Activated CD8-positive, alpha-beta memory T cell treated with anti-CD3 and anti-CD28 coated beads, Interleukin-2, amount 50 U/mL, for 48 hours (primary cell): ENCODE data around the gene NSUN4.
A peak's percentile ranks its signal among the peaks of the same experiment; 100 is the strongest.
"Not testable (repeated sequence)": the region's sequence is repeated elsewhere in the genome, so short reads cannot be mapped to it uniquely, and the experiment has no call there.

ENCODE experiments used
- DNase-seq: peaks from one replicate; pipeline ENCODE4 v3.0.0-alpha.2; 2020

The NSUN4 gene

GRCh38 chr1:46340404-46341221 lies at the start of gene NSUN4:
TSS of gene NSUN4 (plus strand) at chr1:46340807. CDS start at chr1:46340827, 20 bp downstream.
- DNase-seq, result peak; percentile 89

GRCh38 chr1:46295306-46295705 lies 45.3 kb upstream of the NSUN4 start:
- DNase-seq, result no peak

DNA sequence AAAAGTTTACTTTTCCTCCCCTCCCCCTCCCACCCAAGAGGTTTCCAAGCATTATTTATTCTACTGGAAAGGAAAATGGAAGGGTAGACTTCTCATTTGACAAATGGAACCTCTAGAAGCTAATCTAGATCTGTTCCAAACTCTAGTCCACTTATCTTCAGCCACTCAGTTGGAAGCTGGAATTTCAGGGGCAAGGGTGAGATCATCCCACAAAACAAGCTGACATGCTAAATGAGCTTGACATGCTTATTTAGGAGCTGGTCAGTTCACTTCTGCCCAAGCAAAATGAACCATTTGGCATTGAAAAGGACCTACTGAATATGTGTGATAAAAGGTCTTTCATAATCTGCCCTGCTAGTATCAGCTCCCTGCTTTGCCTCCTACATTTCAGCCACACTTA lies 42.2 kb upstream of the NSUN4 start:
- DNase-seq, result no peak

DNA sequence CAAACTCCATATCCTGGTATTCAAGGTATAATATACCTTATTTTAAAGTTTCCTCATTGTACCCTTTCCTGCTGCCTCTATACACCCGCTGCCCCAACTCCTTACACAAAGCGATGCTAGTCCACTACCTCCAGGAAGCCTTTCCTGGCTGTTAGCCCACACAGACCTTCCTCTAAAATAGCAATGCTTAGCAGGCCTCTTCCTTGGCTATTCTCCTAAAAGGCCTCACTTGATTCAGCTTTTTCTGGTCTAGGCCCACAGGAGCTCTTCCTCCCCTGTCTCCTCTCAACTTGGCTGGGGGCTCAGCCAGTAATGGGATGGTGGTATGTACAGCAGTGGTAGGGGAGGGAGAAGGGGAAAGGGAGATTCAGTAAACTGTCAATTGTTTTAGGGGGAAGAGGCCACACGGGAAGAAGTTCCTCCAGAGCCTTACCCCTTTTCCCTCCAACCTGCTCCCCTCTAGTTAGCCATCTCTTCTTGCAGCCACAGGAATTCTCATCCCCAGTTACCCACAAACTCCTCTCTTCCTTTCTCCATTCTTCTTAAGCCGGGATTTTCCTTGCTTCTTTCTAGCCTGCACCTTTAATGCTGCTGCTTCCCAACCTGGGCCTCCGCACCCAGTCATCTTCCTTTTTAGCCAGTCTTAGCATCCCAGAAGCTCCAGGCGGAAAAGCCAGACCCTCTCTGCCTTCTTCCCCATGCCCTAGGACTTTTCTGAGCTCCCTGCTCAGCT lies 39.8 kb upstream of the NSUN4 start:
- no peak for DNase-seq

- DNase-seq, result no peak
Observed at GRCh38 chr1:46301406-46301807, 39.2 kb upstream of the NSUN4 start.

GRCh38 chr1:46301808-46302640 lies 38.6 kb upstream of the NSUN4 start:
- peak; percentile 82 for DNase-seq

GRCh38 chr1:46302641-46303037 lies 38.0 kb upstream of the NSUN4 start:
- DNase-seq, result peak; percentile 76

- DNase-seq, result peak; percentile 95
Observed at GRCh38 chr1:46303038-46303871, 37.4 kb upstream of the NSUN4 start, which contains the start of the genes LRRC41 and UQCRH. TSS of gene LRRC41 (minus strand) at chr1:46303616. CDS start at chr1:46303322, 294 bp downstream. TSS of gene UQCRH (plus strand) at chr1:46303698. CDS start at chr1:46303767, 69 bp downstream.

DNA sequence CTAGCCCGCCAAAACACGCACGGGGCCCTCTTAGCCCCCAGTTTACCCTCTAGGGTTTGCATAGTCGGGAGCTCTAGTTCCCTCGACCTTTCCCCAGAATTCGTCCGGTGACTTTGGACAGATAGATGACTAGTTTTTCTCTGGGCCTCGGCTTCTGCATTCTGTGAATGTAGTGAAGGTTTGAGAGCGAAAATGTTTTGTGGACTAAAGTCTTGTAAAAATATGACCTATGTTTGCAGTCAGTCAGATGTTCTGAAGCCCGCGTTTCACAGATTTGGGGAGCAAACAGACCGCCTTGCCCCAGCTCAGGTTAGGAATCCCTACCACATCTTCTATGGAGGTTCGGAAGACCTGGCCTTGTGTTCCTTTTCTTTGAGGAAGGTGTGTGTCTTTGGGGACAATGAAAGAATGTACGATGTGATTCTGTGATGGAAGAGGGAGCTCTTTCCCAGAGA lies 36.7 kb upstream of the NSUN4 start:
- no peak for DNase-seq

DNA sequence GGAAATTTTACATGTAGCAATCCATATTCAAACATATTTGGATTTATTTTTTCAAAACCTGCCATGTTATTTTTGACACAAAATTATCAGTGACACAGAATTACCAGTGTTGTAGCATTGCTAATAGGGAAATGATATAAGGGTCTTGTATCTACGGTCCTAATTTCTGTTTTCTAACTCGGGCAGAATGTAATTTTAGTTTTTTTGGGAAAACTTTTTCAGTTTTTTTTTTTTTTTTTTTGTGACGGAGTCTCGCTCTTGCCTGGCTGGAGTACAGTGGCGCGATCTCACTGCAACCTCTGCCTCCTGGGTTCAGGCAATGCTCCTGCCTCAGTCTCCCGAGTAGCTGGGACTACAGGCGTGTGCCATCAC lies 34.5 kb upstream of the NSUN4 start:
- no peak for DNase-seq

DNA sequence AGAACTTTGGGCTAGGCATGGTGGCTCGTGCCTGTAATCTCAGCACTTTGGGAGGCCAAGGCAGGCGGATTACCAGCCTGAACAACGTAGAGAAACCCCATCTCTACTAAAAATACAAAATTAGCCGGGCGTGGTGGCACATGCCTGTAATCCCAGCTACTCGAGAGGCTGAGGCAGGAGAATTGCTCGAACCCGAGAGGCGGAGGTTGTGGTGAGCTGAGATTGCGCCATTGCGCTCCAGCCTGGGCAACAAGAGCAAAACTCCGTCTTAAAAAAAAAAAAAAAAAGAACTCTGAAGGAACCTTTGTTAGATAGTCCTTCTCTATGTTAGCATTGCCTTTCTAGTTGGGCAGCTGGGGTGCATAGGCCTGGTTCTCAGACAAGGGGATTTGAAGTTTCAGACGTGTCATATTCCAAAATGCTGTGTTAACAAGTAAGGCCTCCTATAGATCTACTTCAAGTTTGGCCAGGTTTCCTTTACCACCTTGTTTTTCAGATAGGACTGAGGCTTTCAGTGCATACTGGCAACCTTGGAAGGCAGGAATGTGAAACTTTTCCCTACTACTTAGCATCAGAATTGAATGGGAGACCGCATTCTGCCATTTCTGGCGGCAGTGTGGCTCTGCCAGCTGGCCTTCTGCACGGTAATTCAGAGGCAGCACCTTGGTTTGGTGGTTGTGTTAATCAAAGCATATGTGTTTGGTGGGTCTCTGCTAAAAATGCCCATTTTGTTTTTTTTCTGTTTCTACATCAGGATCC lies 31.0 kb upstream of the NSUN4 start:
- DNase-seq, result no peak

DNA sequence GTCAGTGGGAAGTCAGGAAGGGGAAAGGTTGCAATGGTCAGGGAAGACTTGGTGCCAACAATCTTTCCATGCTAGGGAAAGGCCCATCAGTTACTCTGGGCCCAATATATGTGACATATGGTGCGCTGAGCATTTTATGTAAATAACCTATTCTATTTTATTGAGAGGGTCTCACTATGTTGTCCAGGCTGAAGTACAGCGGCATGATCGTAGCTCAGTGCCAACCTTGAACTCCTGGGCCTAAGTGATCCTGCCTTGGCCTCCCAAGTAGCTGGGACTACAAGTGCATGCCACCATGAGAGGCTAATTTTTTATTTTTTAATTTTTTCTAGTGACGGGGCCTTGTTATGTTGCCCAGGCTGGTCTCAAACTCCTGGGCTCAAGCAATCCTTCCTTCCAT lies 30.3 kb upstream of the NSUN4 start:
- no peak for DNase-seq

DNA sequence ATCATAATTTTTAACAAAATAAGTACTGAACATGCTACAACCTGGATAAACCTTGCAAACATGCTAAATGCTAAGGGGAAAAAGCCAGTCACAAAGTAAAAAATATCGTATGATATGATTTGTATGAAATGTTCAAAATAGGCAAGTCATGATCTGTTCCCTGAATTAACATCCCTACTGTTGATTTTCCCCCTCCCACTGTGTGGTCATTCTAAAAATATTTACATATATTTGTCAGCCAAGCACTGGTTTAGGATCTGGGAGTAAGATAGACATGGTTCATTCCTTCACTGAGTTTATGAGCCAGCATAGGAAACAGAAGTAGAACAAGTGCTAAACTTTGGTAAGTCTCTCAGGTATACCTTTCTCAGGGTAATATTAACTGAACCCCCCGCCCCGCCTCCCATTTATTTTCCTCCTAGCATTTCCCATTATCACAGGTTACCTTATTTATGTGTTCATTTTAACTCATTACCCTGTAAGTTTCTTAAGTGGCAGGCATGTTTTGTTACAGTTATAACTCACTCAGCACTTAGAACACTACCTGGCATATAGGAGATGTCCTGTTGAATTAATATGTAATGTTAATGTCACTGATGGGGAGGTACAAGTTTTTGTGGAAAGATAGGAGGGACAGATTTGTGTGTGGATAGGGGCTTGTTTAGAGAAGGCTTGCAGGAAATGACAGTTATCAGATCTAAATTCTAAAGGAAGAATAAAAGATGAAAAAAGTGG lies 24.8 kb upstream of the NSUN4 start:
- no peak for DNase-seq

GRCh38 chr1:46317323-46317722 lies 23.3 kb upstream of the NSUN4 start:
- no peak for DNase-seq

GRCh38 chr1:46319301-46319700 lies 21.3 kb upstream of the NSUN4 start:
- DNase-seq, result not testable (repeated sequence)

GRCh38 chr1:46319960-46320914 lies 20.4 kb upstream of the NSUN4 start:
- not testable (repeated sequence) for DNase-seq

DNA sequence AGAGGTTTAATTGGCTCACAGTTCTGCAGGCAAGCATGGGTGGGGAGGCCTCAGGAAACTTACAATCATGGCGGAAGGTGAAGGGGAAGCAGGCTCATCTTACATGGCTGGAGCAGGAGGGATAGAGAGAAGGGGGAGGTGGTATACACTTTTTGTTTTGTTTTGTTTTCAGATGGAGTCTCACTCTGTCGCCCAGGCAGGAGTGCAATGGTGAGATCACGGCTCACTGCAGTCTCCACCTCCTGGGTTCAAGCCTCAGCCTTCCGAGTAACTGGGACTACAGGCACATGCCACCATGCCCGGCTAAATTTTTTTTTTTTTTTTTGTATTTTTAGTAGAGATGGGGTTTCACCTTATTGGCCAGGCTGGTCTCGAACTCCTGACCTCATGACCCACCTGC lies 18.4 kb upstream of the NSUN4 start:
- DNase-seq, result not testable (repeated sequence)

DNA sequence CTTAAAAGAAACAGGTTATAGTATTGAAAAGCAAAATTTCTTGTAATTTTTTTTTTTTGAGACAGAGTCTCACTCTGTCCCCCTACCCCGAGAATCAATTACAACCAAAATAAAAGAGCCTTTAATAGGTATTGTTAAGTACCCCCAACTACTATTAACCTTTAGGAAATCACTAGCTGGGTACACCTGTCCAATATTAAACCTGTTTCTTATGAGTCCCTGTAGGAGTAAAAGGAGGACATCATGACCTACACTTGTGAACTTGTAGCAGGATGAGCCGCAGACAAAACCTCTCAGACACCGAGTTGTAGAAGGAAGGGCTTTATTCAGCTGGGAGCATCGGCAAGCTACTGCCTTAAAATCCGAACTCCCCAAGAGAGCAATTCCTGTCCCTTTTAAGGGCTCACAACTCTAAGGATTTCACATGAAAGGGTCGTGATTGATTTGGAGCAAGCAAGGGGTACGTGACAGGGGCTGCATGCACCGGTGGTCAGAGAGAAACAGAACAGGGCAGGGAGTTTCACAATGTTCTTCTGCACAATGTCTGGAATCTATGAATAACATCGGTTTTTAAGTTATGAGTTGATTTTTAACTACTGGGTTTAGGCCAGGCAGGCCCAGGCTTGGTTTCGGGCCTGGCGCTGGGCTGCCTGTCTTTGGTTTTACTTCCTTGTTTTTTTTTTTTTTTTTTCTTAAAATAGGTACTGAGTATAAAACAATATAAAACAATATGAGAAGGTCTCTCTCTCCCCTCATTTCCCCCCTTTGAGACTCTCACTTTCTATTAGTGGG lies 15.1 kb upstream of the NSUN4 start:
- DNase-seq, result not testable (repeated sequence)
